Stimulated activated naive B cell treated with anti-CD40 and anti-IgM and Interleukin-4, amounts not matched to agents 10 μg/mL and 1 μg/mL and 100 μg/mL, for 72 hours (primary cell): Measurements from ENCODE around the gene SH3RF3.

ENCODE experiments used
- ATAC-seq, 2 donors: fragments of 150-1000 bp; cut with Tn5 transposase; replicated peaks; 2 replicates each; pipeline ENCODE4 v1.10.0; 2021; ENCODE audit warnings: moderate library complexity in 1 of 2
- DNase-seq: peaks from one replicate; pipeline ENCODE4 v3.0.0; 2021
- H3K27ac Mint-ChIP-seq: one replicate; pipeline ENCODE4 v1.8.0; 2022; ENCODE audit warnings: mild to moderate bottlenecking, mixed read lengths
- H3K27me3 Mint-ChIP-seq, 2 donors: one replicate each; pipeline ENCODE4 v1.8.0; 2022; ENCODE audit warnings: mixed read lengths in 2 of 2
- H3K36me3 Mint-ChIP-seq, 2 donors: one replicate each; pipeline ENCODE4 v1.8.0; 2022; ENCODE audit warnings: mixed read lengths in 2 of 2, mild to moderate bottlenecking in 1 of 2
- H3K4me1 Mint-ChIP-seq, 2 donors: one replicate each; pipeline ENCODE4 v1.8.0; 2022; ENCODE audit warnings: mixed read lengths in 2 of 2, mild to moderate bottlenecking in 1 of 2
- H3K4me3 Mint-ChIP-seq, 2 donors: one replicate each; pipeline ENCODE4 v1.8.0; 2022; ENCODE audit warnings: mild to moderate bottlenecking in 2 of 2, mixed read lengths in 2 of 2, moderate library complexity in 1 of 2
- H3K9me3 Mint-ChIP-seq, 2 donors: one replicate each; pipeline ENCODE4 v1.8.0; 2022; ENCODE audit warnings: mixed read lengths in 2 of 2, mild to moderate bottlenecking in 1 of 2

SH3RF3 gene

GRCh38 chr2:109126501-109126860 lies 2.5 kb upstream of the SH3RF3 start:
- no peak for ATAC-seq
- Mint-ChIP-seq H3K36me3 (peaks cover 2 to 4% of the 10 kb centered on the region in 2 donors), H3K9me3 (no peaks in the 10 kb centered on the region), H3K27me3 (peaks cover 49 to 50% of the 10 kb centered on the region in 2 donors), H3K27ac (no peak overlapping the region), H3K4me3 (no peak overlapping the region), H3K4me1 (peaks cover 13 to 21% of the 10 kb centered on the region in 2 donors)
- no peak for DNase-seq

DNA sequence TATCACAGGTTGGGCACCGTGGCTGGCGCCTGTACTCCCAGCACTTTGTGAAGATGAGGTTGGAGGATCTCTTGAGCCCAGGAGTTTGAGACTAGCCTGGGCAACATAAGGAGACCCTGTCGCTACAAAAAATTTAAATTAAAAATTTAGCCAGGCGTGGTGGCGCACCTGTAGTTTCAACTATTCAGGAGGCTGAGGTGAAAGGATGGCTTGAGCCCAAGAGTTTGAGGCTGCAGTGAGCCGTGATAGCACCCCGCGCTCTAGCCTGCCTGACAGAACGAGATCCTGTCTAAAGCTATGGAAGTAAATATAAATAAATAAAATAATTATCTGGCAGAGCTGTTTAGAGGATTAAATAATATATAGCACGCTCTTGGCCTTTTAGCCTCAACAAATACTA lies 1.4 kb upstream of the SH3RF3 start:
- Mint-ChIP-seq H3K27me3 (peaks cover 47 to 52% of the 10 kb centered on the region in 2 donors), H3K36me3 (peaks cover 2 to 4% of the 10 kb centered on the region in 2 donors), H3K4me3 (peak overlapping the region; percentile 83 to 88), H3K4me1 (peaks cover 13 to 21% of the 10 kb centered on the region in 2 donors), H3K9me3 (no peaks in the 10 kb centered on the region), H3K27ac (no peak overlapping the region)
- ATAC-seq (no peak), DNase-seq (no peak)

- peak overlapping the region; percentile 71 for H3K27ac Mint-ChIP-seq
- peaks cover 13 to 21% of the 10 kb centered on the region in 2 donors for H3K4me1 Mint-ChIP-seq
Measured at GRCh38 chr2:109128048-109128615, 873 bp upstream of the SH3RF3 start.

DNA sequence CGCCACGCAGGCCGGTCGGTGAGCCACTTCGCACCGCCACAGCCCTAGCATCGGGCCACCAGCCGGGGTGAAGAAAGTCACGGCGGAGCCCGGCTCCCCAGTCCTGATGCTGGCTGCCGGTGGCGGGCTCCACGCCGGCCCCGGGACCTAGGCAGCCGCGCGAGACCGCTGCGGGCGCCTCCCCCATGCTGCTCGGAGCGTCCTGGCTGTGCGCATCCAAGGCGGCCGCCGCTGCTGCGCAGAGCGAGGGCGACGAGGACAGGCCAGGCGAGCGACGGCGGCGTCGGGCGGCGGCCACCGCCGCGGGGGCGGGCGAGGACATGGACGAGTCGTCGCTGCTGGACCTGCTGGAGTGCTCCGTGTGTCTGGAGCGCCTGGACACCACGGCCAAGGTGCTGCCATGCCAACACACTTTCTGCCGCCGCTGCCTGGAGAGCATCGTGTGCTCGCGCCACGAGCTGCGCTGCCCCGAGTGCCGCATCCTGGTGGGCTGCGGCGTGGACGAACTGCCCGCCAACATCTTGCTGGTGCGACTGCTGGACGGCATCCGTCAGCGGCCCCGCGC lies 433 bp downstream of the SH3RF3 start:
- H3K36me3 Mint-ChIP-seq = peaks cover 2 to 4% of the 10 kb centered on the region in 2 donors
- H3K27ac Mint-ChIP-seq = no peak overlapping the region
- peaks cover 37 to 41% of the 10 kb centered on the region in 2 donors for H3K27me3 Mint-ChIP-seq
- H3K4me1 Mint-ChIP-seq = peaks cover 15 to 28% of the 10 kb centered on the region in 2 donors
- no peaks in the 10 kb centered on the region for H3K9me3 Mint-ChIP-seq
- peak overlapping the region; percentile 84 to 88 for H3K4me3 Mint-ChIP-seq
- peak; percentile 59 to 62 for ATAC-seq
- DNase-seq = peak; percentile 22

More at GRCh38 chr2:109128048-109128615, 873 bp upstream of the SH3RF3 start:
- DNase-seq (peak; percentile 39), ATAC-seq (peak; percentile 69 to 73)
- peaks cover 2 to 4% of the 10 kb centered on the region in 2 donors for H3K36me3 Mint-ChIP-seq
- peak overlapping the region; percentile 84 to 88 for H3K4me3 Mint-ChIP-seq
- no peaks in the 10 kb centered on the region for H3K9me3 Mint-ChIP-seq
- peaks cover 42 to 46% of the 10 kb centered on the region in 2 donors for H3K27me3 Mint-ChIP-seq

DNA sequence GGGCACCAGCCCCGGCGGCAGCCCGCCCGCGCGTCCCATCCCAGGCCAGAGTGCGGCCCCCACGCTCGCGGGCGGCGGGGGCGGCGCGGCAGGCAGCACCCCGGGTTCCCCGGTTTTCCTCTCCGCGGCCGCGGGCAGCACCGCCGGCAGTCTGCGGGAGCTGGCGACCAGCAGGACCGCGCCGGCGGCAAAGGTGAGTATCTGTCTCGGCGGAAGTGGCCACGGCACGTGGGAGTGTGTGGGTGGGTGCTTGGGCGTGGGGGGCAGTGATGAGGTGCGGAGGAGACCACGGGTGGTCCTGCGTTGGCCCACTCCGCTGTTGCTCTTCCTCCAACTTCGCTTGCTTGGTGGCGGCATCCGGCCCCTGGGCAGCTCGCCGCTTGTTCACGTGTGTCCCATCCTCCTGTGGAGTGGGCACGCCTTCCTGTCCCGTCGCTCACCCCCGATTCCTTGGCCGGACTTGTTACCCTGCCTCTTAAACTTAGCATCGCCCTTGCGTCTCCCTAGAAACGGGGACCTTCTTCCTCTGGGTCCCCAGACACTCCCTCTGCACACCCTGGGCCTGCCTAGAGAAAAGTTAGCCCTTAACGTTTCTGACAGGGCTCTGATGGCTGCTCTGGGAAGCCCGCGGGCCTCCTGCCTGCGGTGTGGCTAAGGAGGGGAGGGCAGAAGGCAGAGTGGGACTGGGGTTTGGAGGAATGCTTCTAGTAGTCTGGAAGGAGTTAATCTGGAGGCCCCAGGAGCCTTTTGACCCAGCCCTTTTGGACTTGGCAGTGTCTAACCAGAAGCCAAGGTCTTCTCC lies 1.1 kb downstream of the SH3RF3 start:
- Mint-ChIP-seq H3K27ac (peak overlapping the region; percentile 79), H3K27me3 (peaks cover 31 to 42% of the 10 kb centered on the region in 2 donors), H3K9me3 (no peaks in the 10 kb centered on the region), H3K4me3 (peak overlapping the region; percentile 88), H3K4me1 (peaks cover 15 to 35% of the 10 kb centered on the region in 2 donors), H3K36me3 (peaks cover 2 to 4% of the 10 kb centered on the region in 2 donors)
- ATAC-seq = no peak
- no peak for DNase-seq

DNA sequence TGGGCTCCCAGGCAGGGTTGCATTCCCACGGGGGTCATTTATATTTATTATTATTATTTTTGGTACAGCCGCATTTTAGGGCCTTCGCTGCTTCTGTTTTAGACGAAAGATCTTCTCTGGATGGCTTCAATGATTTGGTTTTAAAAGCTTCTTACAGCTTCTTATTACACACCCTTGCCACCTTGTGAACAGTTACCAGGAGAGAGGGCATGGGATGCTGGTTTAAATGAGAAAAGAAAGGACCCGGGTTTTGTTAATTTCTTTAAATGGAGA lies 1.7 kb downstream of the SH3RF3 start:
- no peak overlapping the region for H3K4me3 Mint-ChIP-seq
- peaks cover 31 to 43% of the 10 kb centered on the region in 2 donors for H3K27me3 Mint-ChIP-seq
- peaks cover 2 to 4% of the 10 kb centered on the region in 2 donors for H3K36me3 Mint-ChIP-seq
- DNase-seq = no peak
- ATAC-seq = no peak
- H3K9me3 Mint-ChIP-seq = no peaks in the 10 kb centered on the region
- H3K4me1 Mint-ChIP-seq = peaks cover 17 to 40% of the 10 kb centered on the region in 2 donors
- H3K27ac Mint-ChIP-seq = no peak overlapping the region

- Mint-ChIP-seq H3K36me3 (peaks cover 2 to 4% of the 10 kb centered on the region in 2 donors), H3K27me3 (peaks cover 27 to 41% of the 10 kb centered on the region in 2 donors), H3K4me1 (peaks cover 22 to 45% of the 10 kb centered on the region in 2 donors), H3K9me3 (no peaks in the 10 kb centered on the region), H3K27ac (no peak overlapping the region), H3K4me3 (no peak overlapping the region)
- DNase-seq = no peak
- ATAC-seq = no peak
Measured at GRCh38 chr2:109131777-109132176, 2.8 kb downstream of the SH3RF3 start.

GRCh38 chr2:109132626-109133025 lies 3.6 kb downstream of the SH3RF3 start:
- Mint-ChIP-seq H3K4me1 (peaks cover 22 to 45% of the 10 kb centered on the region in 2 donors), H3K27me3 (peaks cover 23 to 43% of the 10 kb centered on the region in 2 donors)

DNA sequence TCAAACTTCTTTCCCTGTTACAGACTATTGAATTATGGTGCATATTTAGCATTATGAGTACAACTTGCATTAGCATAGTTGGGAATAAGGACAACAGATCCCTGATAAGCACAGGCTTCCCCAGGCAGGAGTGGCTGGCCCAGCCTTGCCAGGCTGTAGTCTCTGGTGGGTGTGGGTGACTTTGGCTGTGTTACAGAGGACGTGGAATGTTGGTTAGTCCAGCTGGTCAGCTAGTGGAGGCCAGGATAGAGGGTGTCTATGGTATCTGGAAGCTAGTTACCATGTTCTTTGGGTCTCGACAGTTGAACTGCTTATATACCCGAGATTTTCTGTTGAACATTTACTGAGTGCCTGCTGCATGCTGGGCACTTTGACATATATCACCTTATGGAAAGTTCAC lies 4.7 kb downstream of the SH3RF3 start:
- no peaks in the 10 kb centered on the region for H3K9me3 Mint-ChIP-seq
- peaks cover 2 to 4% of the 10 kb centered on the region in 2 donors for H3K36me3 Mint-ChIP-seq
- ATAC-seq (no peak), DNase-seq (no peak)
- H3K27ac Mint-ChIP-seq = no peak overlapping the region
- peaks cover 16 to 36% of the 10 kb centered on the region in 2 donors for H3K4me1 Mint-ChIP-seq
- H3K27me3 Mint-ChIP-seq = peaks cover 19 to 40% of the 10 kb centered on the region in 2 donors
- H3K4me3 Mint-ChIP-seq = no peak overlapping the region

More at GRCh38 chr2:109132626-109133025, 3.6 kb downstream of the SH3RF3 start:
- H3K4me3 Mint-ChIP-seq = no peak overlapping the region
- peaks cover 2 to 4% of the 10 kb centered on the region in 2 donors for H3K36me3 Mint-ChIP-seq
- ATAC-seq (no peak), DNase-seq (no peak)
- H3K27ac Mint-ChIP-seq = no peak overlapping the region
- no peaks in the 10 kb centered on the region for H3K9me3 Mint-ChIP-seq

DNA sequence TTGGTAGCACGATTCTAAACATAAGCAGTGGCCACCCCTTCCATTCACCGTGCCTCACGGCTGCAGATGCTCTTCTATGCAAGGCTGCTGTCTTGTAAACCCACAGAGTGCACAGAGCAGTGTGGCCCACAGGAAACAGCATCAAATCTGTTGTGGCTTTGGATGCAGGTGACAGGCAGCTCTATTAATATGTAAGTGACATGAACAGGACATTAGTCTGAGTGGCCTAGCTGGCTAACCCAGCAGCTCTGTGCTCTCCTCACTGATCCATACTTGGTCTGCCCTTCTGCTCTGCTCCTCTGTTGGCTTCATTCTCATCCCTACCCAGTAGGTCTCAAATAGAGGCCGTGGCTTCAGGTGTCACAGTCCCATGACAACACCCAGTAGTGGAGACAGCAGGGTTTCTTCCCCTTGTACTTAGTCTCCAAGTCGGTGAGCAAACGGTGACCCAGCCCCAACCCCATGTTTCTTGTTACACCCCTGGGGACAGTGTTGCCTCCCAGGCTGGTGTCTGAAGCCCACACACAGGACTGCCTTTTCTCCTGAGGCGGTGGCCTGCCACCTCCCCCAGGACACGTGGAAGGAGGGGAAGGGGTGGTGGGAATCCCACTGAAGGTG lies 5.8 kb downstream of the SH3RF3 start:
- Mint-ChIP-seq H3K27me3 (peaks cover 19 to 35% of the 10 kb centered on the region in 2 donors), H3K4me1 (peaks cover 16 to 31% of the 10 kb centered on the region in 2 donors), H3K36me3 (peaks cover 2 to 4% of the 10 kb centered on the region in 2 donors), H3K4me3 (no peak overlapping the region), H3K27ac (no peak overlapping the region), H3K9me3 (no peaks in the 10 kb centered on the region)
- DNase-seq = no peak
- ATAC-seq = peak; percentile 50 to 54

GRCh38 chr2:109135359-109136197 lies 6.6 kb downstream of the SH3RF3 start:
- Mint-ChIP-seq H3K36me3 (no peaks in the 10 kb centered on the region), H3K27me3 (peaks cover 13 to 28% of the 10 kb centered on the region in 2 donors), H3K4me1 (peaks cover 11 to 24% of the 10 kb centered on the region in 2 donors), H3K27ac (no peak overlapping the region), H3K9me3 (no peaks in the 10 kb centered on the region), H3K4me3 (no peak overlapping the region)
- DNase-seq (no peak), ATAC-seq (no peak)

- H3K27me3 Mint-ChIP-seq = peaks cover 10 to 24% of the 10 kb centered on the region in 2 donors
- no peak for DNase-seq
- H3K9me3 Mint-ChIP-seq = no peaks in the 10 kb centered on the region
- peaks cover 10 to 24% of the 10 kb centered on the region in 2 donors for H3K4me1 Mint-ChIP-seq
- no peaks in the 10 kb centered on the region for H3K36me3 Mint-ChIP-seq
- no peak for ATAC-seq
- H3K27ac Mint-ChIP-seq = no peak overlapping the region
- no peak overlapping the region for H3K4me3 Mint-ChIP-seq
Measured at GRCh38 chr2:109136542-109136941, 7.5 kb downstream of the SH3RF3 start.

DNA sequence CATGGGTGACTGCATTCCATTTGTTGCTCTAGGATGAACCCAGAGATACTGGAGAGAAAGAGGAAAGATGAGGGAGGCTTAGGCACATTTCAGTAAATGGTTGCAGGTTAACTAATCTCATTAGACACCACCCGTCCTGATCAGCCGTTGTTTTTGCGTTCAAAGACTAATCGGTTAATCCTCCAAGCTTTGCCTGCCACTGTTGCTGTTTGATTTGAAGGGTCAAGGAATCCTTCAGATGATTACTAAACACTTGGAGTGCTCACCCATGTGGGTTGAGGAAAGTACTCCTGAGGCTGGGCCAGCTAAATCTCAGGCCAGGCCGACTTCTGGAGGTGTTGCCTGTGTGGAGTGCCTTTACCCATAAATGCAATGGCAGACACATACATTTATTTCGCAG lies 8.6 kb downstream of the SH3RF3 start:
- H3K4me1 Mint-ChIP-seq = peaks cover 10 to 24% of the 10 kb centered on the region in 2 donors
- no peak overlapping the region for H3K4me3 Mint-ChIP-seq
- H3K36me3 Mint-ChIP-seq = no peaks in the 10 kb centered on the region
- DNase-seq = no peak
- ATAC-seq = no peak
- no peaks in the 10 kb centered on the region for H3K9me3 Mint-ChIP-seq
- peaks cover 7 to 21% of the 10 kb centered on the region in 2 donors for H3K27me3 Mint-ChIP-seq
- no peak overlapping the region for H3K27ac Mint-ChIP-seq

- Mint-ChIP-seq H3K36me3 (no peaks in the 10 kb centered on the region), H3K4me1 (peaks cover 10 to 24% of the 10 kb centered on the region in 2 donors), H3K4me3 (no peak overlapping the region), H3K27me3 (peaks cover 7 to 21% of the 10 kb centered on the region in 2 donors), H3K27ac (no peak overlapping the region), H3K9me3 (no peaks in the 10 kb centered on the region)
- ATAC-seq (no peak), DNase-seq (no peak)
Measured at GRCh38 chr2:109138449-109138848, 9.4 kb downstream of the SH3RF3 start.
